Activated CD4-positive, alpha-beta T cell treated with anti-CD3 and anti-CD28 coated beads, Interleukin-2, Interleukin-4, amounts not matched to agents 100 ng/mL and 50 ng/mL, durations not matched to agents 16 hours and 8 hours (primary cell): ENCODE results near the gene PGLYRP2.

Source experiments
- DNase-seq: peaks from one replicate; pipeline ENCODE4 v3.0.0-alpha.2; 2020; ENCODE audit warnings: low spot score

Gene PGLYRP2

GRCh38 chr19:15439821-15440641, 39.3 kb downstream of the PGLYRP2 start:
- no peak for DNase-seq

- DNase-seq: no peak
These were observed 40.1 kb downstream of the PGLYRP2 start for GRCh38 chr19:15439078-15439799.

- DNase-seq: no peak
These were observed 40.7 kb downstream of the PGLYRP2 start for GRCh38 chr19:15438577-15438976.

- no peak for DNase-seq
These were observed 41.2 kb downstream of the PGLYRP2 start for GRCh38 chr19:15438124-15438496.

- DNase-seq: no peak
These were observed 41.8 kb downstream of the PGLYRP2 start for GRCh38 chr19:15437355-15438123.

GRCh38 chr19:15436826-15437110, 42.5 kb downstream of the PGLYRP2 start:
- DNase-seq: no peak

- DNase-seq: no peak
These were observed 43.1 kb downstream of the PGLYRP2 start for GRCh38 chr19:15436012-15436825.

GRCh38 chr19:15433519-15434069, 45.7 kb downstream of the PGLYRP2 start:
- no peak for DNase-seq

- peak; percentile 94 for DNase-seq
These were observed 46.4 kb downstream of the PGLYRP2 start for GRCh38 chr19:15432629-15433518.

- no peak for DNase-seq
These were observed 47.2 kb downstream of the PGLYRP2 start for GRCh38 chr19:15432018-15432494.

- no peak for DNase-seq
These were observed 47.8 kb downstream of the PGLYRP2 start for GRCh38 chr19:15431396-15432017.

GRCh38 chr19:15430526-15431120, 48.7 kb downstream of the PGLYRP2 start:
- DNase-seq: no peak

- DNase-seq: no peak
These were observed 49.4 kb downstream of the PGLYRP2 start for GRCh38 chr19:15429825-15430467.

GRCh38 chr19:15428956-15429824, 50.1 kb downstream of the PGLYRP2 start:
- DNase-seq: no peak

- DNase-seq: no peak
These were observed 51.3 kb downstream of the PGLYRP2 start for GRCh38 chr19:15427991-15428471.

- no peak for DNase-seq
These were observed 52.0 kb downstream of the PGLYRP2 start for GRCh38 chr19:15427350-15427700.

GRCh38 chr19:15426485-15427349, 52.6 kb downstream of the PGLYRP2 start:
- no peak for DNase-seq
